Amniotic stem cell (primary cell): ENCODE results near the gene PRR35.

Experiments used
- DNase-seq: peaks from one replicate; lab custom pipeline; 2025; lab: John Stamatoyannopoulos, UW

PRR35 gene

GRCh38 chr16:560204-560700, at the start of gene PRR35:
TSS of gene PRR35 (plus strand) at chr16:560394. CDS start at chr16:563295, 2,901 bp downstream.
- no peak for DNase-seq

- no peak for DNase-seq
Measured at GRCh38 chr16:512802-513201, 47.4 kb upstream of the PRR35 start.

GRCh38 chr16:513950-514349, 46.2 kb upstream of the PRR35 start:
- no peak for DNase-seq

GRCh38 chr16:515175-515938, 44.8 kb upstream of the PRR35 start:
- DNase-seq: no peak

GRCh38 chr16:515939-516226, 44.3 kb upstream of the PRR35 start:
- DNase-seq: no peak

GRCh38 chr16:516301-516700, 43.9 kb upstream of the PRR35 start:
- DNase-seq: no peak

GRCh38 chr16:518858-519257, 41.3 kb upstream of the PRR35 start:
- DNase-seq: no peak

GRCh38 chr16:519425-519824, 40.8 kb upstream of the PRR35 start:
- DNase-seq: no peak

- no peak for DNase-seq
Measured at GRCh38 chr16:519841-520687, 40.1 kb upstream of the PRR35 start.

- DNase-seq: no peak
Measured at GRCh38 chr16:520847-521246, 39.3 kb upstream of the PRR35 start.

GRCh38 chr16:521381-522210, 38.6 kb upstream of the PRR35 start:
- DNase-seq: no peak

- DNase-seq: no peak
Measured at GRCh38 chr16:522320-523096, 37.7 kb upstream of the PRR35 start.

GRCh38 chr16:523097-523741, 37.0 kb upstream of the PRR35 start:
- no peak for DNase-seq

- DNase-seq: no peak
Measured at GRCh38 chr16:524274-525040, 35.7 kb upstream of the PRR35 start.

- no peak for DNase-seq
Measured at GRCh38 chr16:525123-525519, 35.1 kb upstream of the PRR35 start.

- peak; percentile 86 for DNase-seq
Measured at GRCh38 chr16:525520-526180, 34.5 kb upstream of the PRR35 start.

GRCh38 chr16:526181-527014, 33.8 kb upstream of the PRR35 start:
- no peak for DNase-seq

- DNase-seq: peak; percentile 56
Measured at GRCh38 chr16:527015-527903, 32.9 kb upstream of the PRR35 start, which contains the start of gene CAPN15. TSS of gene CAPN15 (plus strand) at chr16:527712. CDS start at chr16:546839, 19,127 bp downstream.
